Peyer's patch (tissue), 4 donors: ENCODE results near the gene FEV. TPM values are rescaled to one million over a fixed set of nuclear protein-coding genes. Genes with fewer than 3 reads are reported as not detected.

Experiments
- DNase-seq, 3 donors: peaks; one replicate each; pipeline ENCODE4 v3.0.0-alpha.2; 2017 to 2019
- H3K27ac ChIP-seq, 4 donors: fragments of 200-600 bp; sonication (generic); one replicate each; pipeline ENCODE4 v1.5.1; 2016 to 2019
- H3K27me3 ChIP-seq, 2 donors: fragments of 200-600 bp; sonication (generic); one replicate each; pipeline ENCODE4 v1.5.1; 2019
- H3K36me3 ChIP-seq, 3 donors: fragments of 200-600 bp; sonication (generic); one replicate each; pipeline ENCODE4 v1.5.1; 2016 to 2019
- H3K4me1 ChIP-seq, 4 donors: fragments of 200-600 bp; sonication (generic); one replicate each; pipeline ENCODE4 v1.5.1; 2016 to 2019
- H3K4me3 ChIP-seq, 4 donors: fragments of 200-600 bp; sonication (generic); 1 replicate in 3 of 4; 2 replicates in 1 of 4; pipeline ENCODE4 v1.5.1; 2016 to 2019; ENCODE audit warnings: mild to moderate bottlenecking in 1 of 4
- H3K9me3 ChIP-seq, 4 donors: fragments of 200-600 bp; sonication (generic); one replicate each; pipeline ENCODE4 v1.5.1; 2016 to 2019; ENCODE audit warnings: mild to moderate bottlenecking in 1 of 4
- CTCF ChIP-seq, 6 experiments: fragments of 450-650 bp in 4 of 6; fragments of 200-600 bp in 2 of 6; sonication (generic) in 1 of 6; IDR thresholded peaks; one replicate each; pipeline ENCODE4 v1.5.1; 2017 to 2019; ENCODE audit warnings: antibody characterized with exemption in 6 of 6, mild to moderate bottlenecking in 3 of 6, moderate library complexity in 1 of 6
- POLR2A ChIP-seq, 2 donors: fragments of 450-650 bp; IDR thresholded peaks; one replicate each; pipeline ENCODE4 v1.5.1; 2017; ENCODE audit warnings: antibody characterized with exemption in 2 of 2, mild to moderate bottlenecking in 2 of 2, moderate library complexity in 2 of 2
- total RNA-seq, 4 donors: library from RNA; depleted of rRNA; stranded (reverse); fragments of >200 nt; gene quantifications; one replicate each; pipeline ENCODE4 v1.1.0, GENCODE V29; 2016

Gene FEV
- total RNA-seq, 4 donors from 2014 or later: 3.2 to 6.7 (median 5.1) TPM; not detected in 1

- no peak overlapping the region for H3K27ac ChIP-seq
- H3K36me3 ChIP-seq: no peaks in the 10 kb centered on the region
- H3K4me1 ChIP-seq: peaks cover 0 to 52% (median 12%) of the 10 kb centered on the region in 4 donors
- no peaks in the 10 kb centered on the region for H3K9me3 ChIP-seq
- peak in 1 of 3 donors; percentile 43 for DNase-seq
- H3K27me3 ChIP-seq: peaks cover 3 to 69% of the 10 kb centered on the region in 2 donors
- no peak for TF ChIP-seq CTCF (IDR thresholded peaks at IDR 0.05)
- TF ChIP-seq POLR2A (IDR thresholded peaks at IDR 0.05): no peak
- H3K4me3 ChIP-seq: no peak overlapping the region
Observed at GRCh38 chr2:218982586-218983262, 2.3 kb downstream of the FEV start.

GRCh38 chr2:218981881-218982585 lies 3.0 kb downstream of the FEV start:
- peak in 2 of 3 donors; percentile 68 for DNase-seq

GRCh38 chr2:218981390-218981880 lies 3.5 kb downstream of the FEV start:
- no peak for TF ChIP-seq POLR2A (IDR thresholded peaks at IDR 0.05)
- H3K4me3 ChIP-seq: peak overlapping the region in 3 of 4 donors; percentile 34 to 40 (median 39)
- no peaks in the 10 kb centered on the region for H3K9me3 ChIP-seq
- peak in 1 of 3 donors; percentile 53 for DNase-seq
- peaks cover 0 to 52% (median 12%) of the 10 kb centered on the region in 4 donors for H3K4me1 ChIP-seq
- H3K27me3 ChIP-seq: peaks cover 3 to 62% of the 10 kb centered on the region in 2 donors
- no peak overlapping the region for H3K27ac ChIP-seq
- H3K36me3 ChIP-seq: no peaks in the 10 kb centered on the region

More at GRCh38 chr2:218981881-218982585, 3.0 kb downstream of the FEV start:
- peak overlapping the region in 3 of 4 donors; percentile 34 to 40 (median 39) for H3K4me3 ChIP-seq
- no peaks in the 10 kb centered on the region for H3K9me3 ChIP-seq
- peaks cover 3 to 68% of the 10 kb centered on the region in 2 donors for H3K27me3 ChIP-seq
- peaks cover 0 to 52% (median 12%) of the 10 kb centered on the region in 4 donors for H3K4me1 ChIP-seq
- TF ChIP-seq POLR2A (IDR thresholded peaks at IDR 0.05): no peak
- no peak for TF ChIP-seq CTCF (IDR thresholded peaks at IDR 0.05)
- H3K36me3 ChIP-seq: no peaks in the 10 kb centered on the region
- no peak overlapping the region for H3K27ac ChIP-seq

GRCh38 chr2:218980735-218981389 lies 4.1 kb downstream of the FEV start:
- no peak overlapping the region for H3K27ac ChIP-seq
- H3K27me3 ChIP-seq: peaks cover 3 to 56% of the 10 kb centered on the region in 2 donors
- H3K36me3 ChIP-seq: no peaks in the 10 kb centered on the region
- H3K4me3 ChIP-seq: peak overlapping the region in 2 of 4 donors; percentile 34 to 40
- TF ChIP-seq CTCF (IDR thresholded peaks at IDR 0.05) (no peak), POLR2A (IDR thresholded peaks at IDR 0.05) (no peak)
- H3K4me1 ChIP-seq: peaks cover 0 to 52% (median 12%) of the 10 kb centered on the region in 4 donors
- no peaks in the 10 kb centered on the region for H3K9me3 ChIP-seq
- peak in 1 of 3 donors; percentile 42 for DNase-seq

- Histone ChIP-seq H3K4me1 (peaks cover 0 to 45% (median 11%) of the 10 kb centered on the region in 4 donors), H3K27me3 (peaks cover 3 to 49% of the 10 kb centered on the region in 2 donors), H3K36me3 (no peaks in the 10 kb centered on the region), H3K4me3 (peak overlapping the region in 2 of 4 donors; percentile 32 to 37), H3K27ac (no peak overlapping the region), H3K9me3 (no peaks in the 10 kb centered on the region)
- peak; percentile 71 to 93 (median 92) for DNase-seq
- peak; percentile 41 to 96 (median 92) for TF ChIP-seq CTCF (IDR thresholded peaks at IDR 0.05)
- peak in 1 of 2 donors; percentile 19 for TF ChIP-seq POLR2A (IDR thresholded peaks at IDR 0.05)
Observed at GRCh38 chr2:218979846-218980734, 4.9 kb downstream of the FEV start.
